Right atrium auricular region (tissue), 2 donors: ENCODE results near the gene KAZN. TPM values are rescaled to one million over a fixed set of nuclear protein-coding genes. Genes with fewer than 3 reads are reported as not detected.

Experiments
- DNase-seq: peaks from one replicate; pipeline ENCODE4 v3.0.0-alpha.2; 2019; ENCODE audit warnings: low spot score
- H3K27ac ChIP-seq, 2 donors: fragments of 200-600 bp; sonication (generic); 1 replicate in 1 of 2; 2 replicates in 1 of 2; pipeline ENCODE4 v1.5.1; 2016 to 2019
- H3K27me3 ChIP-seq, 2 donors: fragments of 200-600 bp; sonication (generic); one replicate each; pipeline versions ENCODE4 v1.5.1 to v1.6.0; 2017 to 2019
- H3K36me3 ChIP-seq: fragments of 200-600 bp; sonication (generic); one replicate; pipeline ENCODE4 v1.5.1; 2016
- H3K4me1 ChIP-seq, 2 donors: fragments of 200-600 bp; sonication (generic); one replicate each; pipeline versions ENCODE4 v1.5.1 to v1.6.0; 2017 to 2019
- H3K4me3 ChIP-seq, 2 donors: fragments of 200-600 bp; sonication (generic); 1 replicate in 1 of 2; 2 replicates in 1 of 2; pipeline ENCODE4 v1.5.1; 2017 to 2019; ENCODE audit warnings: mild to moderate bottlenecking in 1 of 2, moderate library complexity in 1 of 2
- H3K9me3 ChIP-seq, 2 donors: fragments of 200-600 bp; sonication (generic); one replicate each; pipeline ENCODE4 v1.5.1; 2019
- CTCF ChIP-seq, 2 donors: fragments of 200-600 bp; sonication (generic); IDR thresholded peaks; one replicate each; pipeline ENCODE4 v1.5.1; 2019; ENCODE audit warnings: antibody characterized with exemption in 2 of 2
- total RNA-seq, 2 donors: library from RNA; depleted of rRNA; stranded (reverse); fragments of >200 nt; gene quantifications; one replicate each; pipeline ENCODE4 v1.1.0, GENCODE V29; 2016

The KAZN gene
- total RNA-seq, 2 donors from 2014 or later: 3.9 to 6.8 TPM

GRCh38 chr1:14748151-14748550 is 149.7 kb downstream of the KAZN start:
- Histone ChIP-seq H3K4me1 (no peaks in the 10 kb centered on the region), H3K9me3 (peaks cover 0 to 5% of the 10 kb centered on the region in 2 donors), H3K27ac (no peak overlapping the region), H3K36me3 (no peaks in the 10 kb centered on the region), H3K27me3 (no peaks in the 10 kb centered on the region), H3K4me3 (no peak overlapping the region)
- DNase-seq: no peak
- no peak for TF ChIP-seq CTCF (IDR thresholded peaks at IDR 0.05)

GRCh38 chr1:14748977-14749376 is 150.5 kb downstream of the KAZN start:
- H3K36me3 ChIP-seq: no peaks in the 10 kb centered on the region
- H3K27me3 ChIP-seq: no peaks in the 10 kb centered on the region
- peaks cover 0 to 5% of the 10 kb centered on the region in 2 donors for H3K9me3 ChIP-seq
- H3K4me3 ChIP-seq: no peak overlapping the region
- no peaks in the 10 kb centered on the region for H3K4me1 ChIP-seq
- no peak overlapping the region for H3K27ac ChIP-seq
- TF ChIP-seq CTCF (IDR thresholded peaks at IDR 0.05): no peak
- DNase-seq: no peak

GRCh38 chr1:14750490-14750889 is 152.0 kb downstream of the KAZN start:
- Histone ChIP-seq H3K27me3 (no peaks in the 10 kb centered on the region), H3K4me1 (no peaks in the 10 kb centered on the region), H3K36me3 (no peaks in the 10 kb centered on the region), H3K4me3 (no peak overlapping the region), H3K9me3 (peaks cover 0 to 5% of the 10 kb centered on the region in 2 donors), H3K27ac (no peak overlapping the region)
- TF ChIP-seq CTCF (IDR thresholded peaks at IDR 0.05): no peak
- DNase-seq: no peak

- DNase-seq: no peak
- H3K9me3 ChIP-seq: peaks cover 0 to 5% of the 10 kb centered on the region in 2 donors
- no peaks in the 10 kb centered on the region for H3K4me1 ChIP-seq
- TF ChIP-seq CTCF (IDR thresholded peaks at IDR 0.05): no peak
- no peaks in the 10 kb centered on the region for H3K27me3 ChIP-seq
- H3K4me3 ChIP-seq: no peak overlapping the region
- no peak overlapping the region for H3K27ac ChIP-seq
- H3K36me3 ChIP-seq: no peaks in the 10 kb centered on the region
Measured at GRCh38 chr1:14755518-14756252, 157.2 kb downstream of the KAZN start.

GRCh38 chr1:14756589-14757285 is 158.3 kb downstream of the KAZN start:
- no peak overlapping the region for H3K27ac ChIP-seq
- no peak overlapping the region for H3K4me3 ChIP-seq
- no peak for TF ChIP-seq CTCF (IDR thresholded peaks at IDR 0.05)
- no peaks in the 10 kb centered on the region for H3K36me3 ChIP-seq
- H3K27me3 ChIP-seq: no peaks in the 10 kb centered on the region
- DNase-seq: no peak
- H3K9me3 ChIP-seq: peaks cover 0 to 5% of the 10 kb centered on the region in 2 donors
- no peaks in the 10 kb centered on the region for H3K4me1 ChIP-seq
